HL-60 (cell line): ENCODE measurements around the gene PLA2G4B.

Experiments used
- DNase-seq, 2 experiments: peaks; one replicate each; pipeline ENCODE4 v3.0.0-alpha.2; 2010 to 2020; ENCODE audit warnings: low read depth in 1 of 2, low spot score in 1 of 2
- H3K27ac ChIP-seq: fragments of 250-450 bp; sonication (Bioruptor Pico); replicated peaks from 2 replicates; pipeline ENCODE4 v1.5.1; 2020; ENCODE audit warnings: mild to moderate bottlenecking, moderate library complexity
- H3K27me3 ChIP-seq: fragments of 250-450 bp; sonication (Bioruptor Pico); 2 replicates; pipeline ENCODE4 v1.5.1; 2021; ENCODE audit warnings: mild to moderate bottlenecking, moderate library complexity; ENCODE audit not compliant: insufficient read depth, poor library complexity, severe bottlenecking
- H3K4me3 ChIP-seq: replicated peaks from 2 replicates; pipeline ENCODE4 v1.5.1; 2011; ENCODE audit warnings: mild to moderate bottlenecking, control low read depth, low read length; ENCODE audit not compliant: insufficient read depth
- CTCF ChIP-seq: IDR thresholded peaks from one replicate; pipeline ENCODE4 v1.5.1; 2011; ENCODE audit warnings: low read length, control low read depth, inconsistent platforms; ENCODE audit not compliant: insufficient read depth
- GABPA ChIP-seq: IDR thresholded peaks from 2 replicates; pipeline ENCODE4 v1.6.1; 2012; ENCODE audit warnings: low read depth
- POLR2AphosphoS5 ChIP-seq: IDR thresholded peaks from 2 replicates; pipeline ENCODE4 v1.6.1; 2012; ENCODE audit warnings: low read depth
- REST ChIP-seq: IDR thresholded peaks from 2 replicates; pipeline ENCODE4 v1.6.1; 2012; ENCODE audit warnings: low read depth; ENCODE audit not compliant: insufficient replicate concordance
- SPI1 ChIP-seq: IDR thresholded peaks from 2 replicates; pipeline ENCODE4 v1.6.1; 2012; ENCODE audit warnings: low read depth, mild to moderate bottlenecking, borderline replicate concordance

Gene PLA2G4B

GRCh38 chr15:41801850-41802455, 36.7 kb upstream of the PLA2G4B start:
- H3K4me3 ChIP-seq: no peak overlapping the region
- DNase-seq: no peak
- no peak for TF ChIP-seq POLR2AphosphoS5
- no peaks in the 10 kb centered on the region for H3K27me3 ChIP-seq
- no peak overlapping the region for H3K27ac ChIP-seq

- Histone ChIP-seq H3K4me3 (no peak overlapping the region), H3K27me3 (no peaks in the 10 kb centered on the region), H3K27ac (no peak overlapping the region)
- DNase-seq: no peak
- TF ChIP-seq POLR2AphosphoS5 (no peak), REST (no peak), SPI1 (no peak), CTCF (no peak), GABPA (no peak)
Measured at GRCh38 chr15:41804361-41804760, 34.3 kb upstream of the PLA2G4B start.

GRCh38 chr15:41804916-41805666, 33.6 kb upstream of the PLA2G4B start:
- Histone ChIP-seq H3K27ac (no peak overlapping the region), H3K4me3 (no peak overlapping the region), H3K27me3 (no peaks in the 10 kb centered on the region)
- TF ChIP-seq CTCF (no peak), GABPA (no peak), POLR2AphosphoS5 (no peak), REST (no peak), SPI1 (no peak)
- no peak for DNase-seq

GRCh38 chr15:41805711-41806110, 32.9 kb upstream of the PLA2G4B start:
- H3K27ac ChIP-seq: no peak overlapping the region
- TF ChIP-seq GABPA: no peak
- no peaks in the 10 kb centered on the region for H3K27me3 ChIP-seq
- no peak for DNase-seq
- H3K4me3 ChIP-seq: no peak overlapping the region
